Measurements from ENCODE around the gene TMEM18.

- TF ChIP-seq RNF2 (IDR thresholded peaks at IDR 0.05) = no peak
- no peak for TF ChIP-seq TARDBP (IDR thresholded peaks at IDR 0.05)
- TF ChIP-seq CTCF (IDR thresholded peaks at IDR 0.05 in 2 of 3, conservative IDR thresholded peaks at IDR 0.05 in 1 of 3; ENCODE audit: insufficient read depth in 2 of 3, low read depth in 1 of 3, low read length in 3 of 3) = no peak
- no peak for TF ChIP-seq ZNF609 (CRISPR knock-in tag; IDR thresholded peaks at IDR 0.05; ENCODE audit: borderline replicate concordance)
- TF ChIP-seq MAX (CRISPR knock-in tag; IDR thresholded peaks at IDR 0.05) = no peak
- no peak for TF ChIP-seq ZBTB49 (CRISPR knock-in tag; IDR thresholded peaks at IDR 0.05; ENCODE audit: borderline replicate concordance)
Observed at GRCh38 chr2:689877-690510, 12.8 kb upstream of the TMEM18 start.

All from K562 (cell line).